Fibroblast of lung (primary cell): ENCODE measurements around the gene MUSTN1. TPM values are rescaled to one million over a fixed set of nuclear protein-coding genes. Genes with fewer than 3 reads are reported as not detected.

Experiments
- DNase-seq, 2 donors: peaks; one replicate each; pipeline versions ENCODE4 v3.0.0 to v3.0.0-alpha.2; 2010; ENCODE audit warnings: low read depth in 2 of 2
- H2AFZ ChIP-seq: 2 replicates; pipeline ENCODE4 v1.5.1; 2012; ENCODE audit warnings: low read length, control low read depth, inconsistent platforms
- H3K27ac ChIP-seq: 2 replicates; pipeline ENCODE4 v1.5.1; 2011; ENCODE audit warnings: low read length, control low read depth; ENCODE audit not compliant: insufficient read depth
- H3K27me3 ChIP-seq: 2 replicates; pipeline ENCODE4 v1.5.1; 2011; ENCODE audit warnings: mild to moderate bottlenecking, low read length; ENCODE audit not compliant: control insufficient read depth, insufficient read depth
- H3K36me3 ChIP-seq: 2 replicates; pipeline ENCODE4 v1.5.1; 2011; ENCODE audit warnings: low read length; ENCODE audit not compliant: control insufficient read depth, insufficient read depth
- H3K4me1 ChIP-seq: 2 replicates; pipeline ENCODE4 v1.5.1; 2011; ENCODE audit warnings: low read length; ENCODE audit not compliant: control insufficient read depth, insufficient read depth; ENCODE audit errors: extremely low read depth
- H3K4me2 ChIP-seq: 2 replicates; pipeline ENCODE4 v1.5.1; 2011; ENCODE audit warnings: low read length, control low read depth; ENCODE audit not compliant: insufficient read depth; ENCODE audit errors: extremely low read depth
- H3K4me3 ChIP-seq, 4 experiments: fragments of 200-600 bp in 1 of 4; sonication (generic) in 1 of 4; replicated peaks in 1 of 4; 2 replicates each; pipeline ENCODE4 v1.5.1; 2011 to 2016; ENCODE audit warnings: low read length in 4 of 4, low read depth in 3 of 4, mild to moderate bottlenecking in 3 of 4, control low read depth in 2 of 4, inconsistent platforms in 1 of 4, mixed read lengths in 1 of 4; ENCODE audit not compliant: insufficient read depth in 1 of 4; ENCODE audit errors: control extremely low read depth in 1 of 4
- H3K79me2 ChIP-seq: 2 replicates; pipeline ENCODE4 v1.5.1; 2012; ENCODE audit warnings: mild to moderate bottlenecking, low read length, inconsistent platforms; ENCODE audit not compliant: control insufficient read depth, insufficient read depth
- H3K9ac ChIP-seq: 2 replicates; pipeline ENCODE4 v1.5.1; 2011; ENCODE audit warnings: mild to moderate bottlenecking, low read length, control low read depth; ENCODE audit not compliant: insufficient read depth
- H3K9me3 ChIP-seq: 2 replicates; pipeline ENCODE4 v1.5.1; 2012; ENCODE audit warnings: low read depth, low read length; ENCODE audit not compliant: control insufficient read depth, insufficient read depth
- H4K20me1 ChIP-seq: 2 replicates; pipeline ENCODE4 v1.5.1; 2011; ENCODE audit warnings: low read length; ENCODE audit not compliant: control insufficient read depth, insufficient read depth; ENCODE audit errors: extremely low read depth
- CTCF ChIP-seq, 2 donors: IDR thresholded peaks in 1 of 2; conservative IDR thresholded peaks in 1 of 2; 1 replicate in 1 of 2; 2 replicates in 1 of 2; pipeline ENCODE4 v1.5.1; 2011 to 2012; ENCODE audit warnings: low read length in 2 of 2, control low read depth in 1 of 2, inconsistent platforms in 1 of 2, low read depth in 1 of 2, mild to moderate bottlenecking in 1 of 2
- EZH2 ChIP-seq: IDR thresholded peaks from 2 replicates; pipeline ENCODE4 v1.5.1; 2012; ENCODE audit warnings: low read length, control low read depth, mild to moderate bottlenecking; ENCODE audit errors: missing control alignments
- polyA plus RNA-seq, 2 donors: library from polyadenylated mRNA; depleted of rRNA in 1 of 2; stranded (reverse) in 1 of 2; unstranded in 1 of 2; fragments of >200 nt; gene quantifications; 2 replicates each; pipeline ENCODE4 v1.2.1, GENCODE V29; 2011 to 2012; ENCODE audit warnings: missing spikeins in 1 of 2
- total RNA-seq: library from RNA; depleted of rRNA; stranded (reverse); fragments of >200 nt; gene quantifications from 2 replicates; pipeline ENCODE4 v1.2.1, GENCODE V29; 2014

Gene MUSTN1
- total and polyA plus RNA-seq, 2 donors (not counting 1 experiment from before 2014, with no cell fraction given): 3.2 TPM; not detected in 1

GRCh38 chr3:52810923-52811322 lies 23.9 kb downstream of the MUSTN1 start:
- no peak overlapping the region for H3K27ac ChIP-seq
- no peaks in the 10 kb centered on the region for H4K20me1 ChIP-seq
- no peaks in the 10 kb centered on the region for H3K36me3 ChIP-seq
- H3K27me3 ChIP-seq: peaks cover 4% of the 10 kb centered on the region
- H3K4me1 ChIP-seq: no peaks in the 10 kb centered on the region
- TF ChIP-seq EZH2: no peak
- no peak for TF ChIP-seq CTCF (conservative IDR thresholded peaks at IDR 0.05 in 1 of 2, IDR thresholded peaks at IDR 0.05 in 1 of 2; ENCODE audit: low read depth in 1 of 2, low read length in 2 of 2)
- H2AFZ ChIP-seq: no peak overlapping the region
- DNase-seq: no peak
- no peaks in the 10 kb centered on the region for H3K9me3 ChIP-seq
- H3K79me2 ChIP-seq: no peaks in the 10 kb centered on the region
- H3K4me2 ChIP-seq: no peak overlapping the region
- no peak overlapping the region for H3K9ac ChIP-seq
- no peak overlapping the region for H3K4me3 ChIP-seq

GRCh38 chr3:52809662-52810377 lies 25.0 kb downstream of the MUSTN1 start:
- Histone ChIP-seq H4K20me1 (no peaks in the 10 kb centered on the region), H3K79me2 (no peaks in the 10 kb centered on the region), H3K4me2 (no peak overlapping the region), H2AFZ (no peak overlapping the region), H3K9me3 (no peaks in the 10 kb centered on the region), H3K4me1 (no peaks in the 10 kb centered on the region), H3K9ac (no peak overlapping the region), H3K4me3 (no peak overlapping the region), H3K27me3 (peaks cover 4% of the 10 kb centered on the region), H3K36me3 (no peaks in the 10 kb centered on the region), H3K27ac (no peak overlapping the region)
- no peak for DNase-seq
- TF ChIP-seq EZH2: no peak
- no peak for TF ChIP-seq CTCF (conservative IDR thresholded peaks at IDR 0.05 in 1 of 2, IDR thresholded peaks at IDR 0.05 in 1 of 2; ENCODE audit: low read depth in 1 of 2, low read length in 2 of 2)

DNA sequence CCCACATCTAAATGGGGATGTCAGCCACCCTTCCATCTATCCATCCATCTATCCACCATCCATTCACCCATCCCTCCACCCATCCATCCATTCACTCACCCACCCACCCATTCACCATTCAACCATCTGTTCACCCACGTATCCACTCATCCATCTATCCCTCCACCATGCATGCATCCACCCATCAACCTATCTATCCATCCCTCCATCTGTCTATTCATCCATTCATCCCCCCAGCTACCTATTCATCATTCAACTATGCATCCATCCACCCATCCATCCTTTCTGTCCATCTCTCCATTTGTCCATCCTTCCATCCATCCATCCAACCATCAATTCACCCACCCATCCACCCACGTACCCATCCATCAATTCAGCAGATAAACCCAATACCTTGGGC lies 25.7 kb downstream of the MUSTN1 start:
- H2AFZ ChIP-seq: no peak overlapping the region
- H3K9me3 ChIP-seq: no peaks in the 10 kb centered on the region
- H3K4me2 ChIP-seq: no peak overlapping the region
- DNase-seq: no peak
- H3K27ac ChIP-seq: no peak overlapping the region
- H3K4me3 ChIP-seq: no peak overlapping the region
- H4K20me1 ChIP-seq: no peaks in the 10 kb centered on the region
- H3K27me3 ChIP-seq: peaks cover 4% of the 10 kb centered on the region
- H3K79me2 ChIP-seq: no peaks in the 10 kb centered on the region
- no peaks in the 10 kb centered on the region for H3K4me1 ChIP-seq
- no peak for TF ChIP-seq CTCF (conservative IDR thresholded peaks at IDR 0.05 in 1 of 2, IDR thresholded peaks at IDR 0.05 in 1 of 2; ENCODE audit: low read depth in 1 of 2, low read length in 2 of 2)
- TF ChIP-seq EZH2: no peak
- no peaks in the 10 kb centered on the region for H3K36me3 ChIP-seq
- no peak overlapping the region for H3K9ac ChIP-seq
